Inferior parietal cortex (tissue), 1 donor: Measurements from ENCODE around the gene EIF4A3.
A peak's percentile ranks its signal among the peaks of the same experiment; 100 is the strongest.
"Not testable (repeated sequence)": the region's sequence is repeated elsewhere in the genome, so short reads cannot be mapped to it uniquely, and the experiment has no call there.

Source experiments
- DNase-seq: peaks from one replicate; pipeline ENCODE4 v3.0.0-alpha.2; 2016; ENCODE audit errors: extremely low spot score

The EIF4A3 gene

DNA sequence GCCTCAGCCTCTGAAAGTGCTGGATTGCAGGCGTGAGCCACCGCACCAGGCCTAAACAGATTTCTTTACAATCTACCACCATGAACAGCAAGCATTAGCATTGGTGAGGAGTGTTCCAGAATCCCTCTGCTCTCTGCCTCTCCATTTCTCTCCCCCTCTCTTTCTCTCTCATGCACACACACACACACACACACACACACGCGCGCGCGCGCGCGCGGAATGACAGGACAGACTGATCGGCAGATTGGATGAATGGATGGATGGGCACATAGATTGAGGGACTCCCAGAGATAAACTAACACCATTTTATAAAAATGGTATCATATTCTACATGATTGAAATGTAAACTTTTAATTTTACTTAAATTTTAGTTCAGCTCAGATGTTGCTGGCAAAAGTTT lies 26.2 kb upstream of the EIF4A3 start:
- no peak for DNase-seq

DNA sequence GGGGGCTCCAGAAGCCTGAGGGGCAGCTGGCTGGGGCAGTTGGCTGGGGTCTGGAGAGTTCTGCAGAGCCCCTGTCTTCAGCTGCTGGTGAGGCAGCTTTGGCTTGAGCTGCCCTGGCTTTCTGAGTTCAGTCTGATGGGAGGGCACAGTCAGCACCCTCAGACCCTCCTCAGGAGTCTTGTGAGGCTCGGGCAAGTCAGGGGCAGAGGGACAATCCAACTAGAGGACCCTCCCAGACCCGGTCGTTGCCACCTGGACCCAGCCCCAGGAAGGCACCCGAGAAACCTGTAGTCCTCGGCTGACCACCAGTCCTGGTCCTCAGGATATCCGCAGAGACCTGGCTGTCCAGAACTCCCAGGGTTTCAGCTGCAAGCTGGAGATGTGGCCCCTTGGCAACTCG lies 24.8 kb upstream of the EIF4A3 start:
- no peak for DNase-seq

DNA sequence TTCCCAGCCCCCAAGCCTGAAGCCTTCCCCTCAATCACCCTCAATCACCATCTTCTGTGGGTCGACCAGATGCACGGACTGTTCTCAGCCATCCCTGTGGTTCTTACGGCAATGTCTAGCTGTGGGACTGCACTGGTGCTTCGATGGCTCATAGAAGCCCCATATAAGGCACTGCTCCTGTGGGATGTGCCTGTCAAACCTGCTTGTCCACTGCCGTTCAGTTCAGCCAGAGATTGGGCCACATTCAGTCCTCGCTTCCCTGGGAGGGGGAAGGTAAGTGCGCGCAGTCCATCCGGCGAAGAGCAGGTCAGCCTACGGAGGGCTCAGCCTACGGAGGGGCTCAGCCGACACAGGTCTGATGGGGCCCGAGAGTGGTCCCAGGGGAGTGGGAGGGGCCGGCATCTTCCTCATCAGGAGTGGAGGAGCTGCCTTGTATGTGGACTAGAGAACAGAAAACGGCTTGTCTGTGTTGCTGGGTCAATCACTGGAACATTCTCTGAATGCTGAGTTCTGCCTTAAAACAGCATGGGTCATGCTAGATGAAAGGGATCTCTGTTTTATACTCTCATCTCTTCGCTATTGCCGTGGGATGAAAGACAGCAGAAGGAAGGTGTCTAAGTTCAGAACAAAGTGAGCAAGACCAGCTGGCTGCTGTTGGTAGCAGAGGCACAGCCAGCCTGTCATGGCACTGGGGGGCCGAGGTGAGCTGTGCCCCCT lies 23.0 kb upstream of the EIF4A3 start, which contains the start of gene CARD14:
TSS of gene CARD14 (plus strand) at position 247 of the 717 bp plus-strand sequence. CDS start 11,409 bp downstream, outside the sequence.
- DNase-seq: no peak

- DNase-seq: no peak
Measured at GRCh38 chr17:80169107-80169506, 22.2 kb upstream of the EIF4A3 start.

DNA sequence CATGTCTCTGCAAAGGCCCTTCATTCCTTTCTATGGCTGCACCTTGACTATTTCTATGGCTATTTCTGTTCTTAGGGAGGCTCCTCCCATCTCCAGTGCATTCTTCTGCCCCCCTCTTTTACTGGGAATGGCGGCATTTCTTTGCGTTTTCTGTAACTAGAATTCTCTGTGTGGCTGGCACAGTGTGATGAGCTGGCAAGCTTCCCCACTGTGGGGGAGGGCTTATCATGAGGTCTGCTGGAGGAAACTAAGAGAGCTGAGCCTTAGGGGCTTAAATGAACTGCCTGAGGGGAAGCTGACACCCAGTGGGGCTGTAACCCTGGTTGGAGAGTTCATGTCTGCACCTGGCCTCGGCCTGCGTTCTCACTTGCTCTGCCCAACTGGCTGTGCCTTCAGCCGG lies 21.4 kb upstream of the EIF4A3 start:
- no peak for DNase-seq

DNA sequence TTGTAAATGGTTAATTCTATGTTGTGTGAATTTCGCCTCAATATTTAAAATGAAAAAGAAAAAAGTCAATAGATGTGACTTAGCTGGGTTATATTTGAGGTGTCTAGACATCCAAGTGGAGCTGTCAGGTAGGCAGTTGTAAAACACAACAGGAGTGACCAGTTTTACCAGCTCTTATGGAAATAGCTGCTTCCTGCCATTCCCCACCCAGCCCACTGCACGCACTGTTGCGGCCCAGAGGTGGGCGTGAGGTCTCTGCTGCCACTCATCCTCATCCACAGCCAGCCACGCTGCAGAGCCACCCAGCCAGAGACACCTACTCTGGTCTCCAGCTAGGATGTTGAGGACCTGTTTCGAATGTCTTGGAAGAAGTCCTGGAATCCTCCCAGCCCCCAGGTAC lies 19.5 kb upstream of the EIF4A3 start:
- no peak for DNase-seq

- no peak for DNase-seq
Measured at GRCh38 chr17:80164185-80164584, 17.3 kb upstream of the EIF4A3 start.

DNA sequence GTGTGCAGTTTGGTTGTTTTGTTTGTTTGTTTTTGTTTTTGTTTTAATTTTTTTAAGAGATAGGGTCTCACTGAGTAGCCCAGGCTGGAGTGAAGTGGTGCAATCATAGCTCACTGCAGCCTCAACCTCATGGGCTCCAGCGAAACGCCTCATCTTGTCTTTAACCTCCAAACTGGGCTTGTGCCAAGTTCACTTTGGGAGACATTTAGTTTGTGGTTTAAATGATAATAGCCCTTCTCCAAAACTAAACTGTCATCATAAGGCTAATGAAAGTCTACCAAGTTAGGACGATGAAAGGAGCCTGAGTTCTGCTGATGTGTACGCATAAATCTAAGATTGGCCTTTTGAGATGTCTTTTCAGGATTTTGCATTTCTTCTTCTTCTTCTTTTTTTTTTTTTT lies 16.4 kb upstream of the EIF4A3 start:
- DNase-seq: no peak

DNA sequence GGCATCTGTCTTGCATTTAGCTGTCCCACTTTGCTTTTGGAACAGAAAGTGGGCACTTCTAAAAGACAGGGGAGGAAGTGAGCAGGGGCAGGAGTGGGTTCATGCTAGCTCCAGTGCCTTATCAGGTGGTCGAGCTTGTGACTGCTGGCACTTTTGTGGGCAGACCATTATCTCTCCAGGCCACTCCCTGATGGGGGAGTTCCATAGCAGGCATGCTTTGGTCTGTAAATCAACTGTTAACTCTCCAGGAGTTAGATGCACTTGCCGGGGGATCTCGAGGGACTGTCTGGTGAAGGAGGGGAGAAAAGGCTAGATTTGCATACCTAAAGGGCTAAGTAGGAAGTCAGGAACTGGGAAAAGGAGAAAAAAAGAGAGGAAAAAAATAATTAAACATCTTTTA lies 13.6 kb upstream of the EIF4A3 start:
- no peak for DNase-seq

DNA sequence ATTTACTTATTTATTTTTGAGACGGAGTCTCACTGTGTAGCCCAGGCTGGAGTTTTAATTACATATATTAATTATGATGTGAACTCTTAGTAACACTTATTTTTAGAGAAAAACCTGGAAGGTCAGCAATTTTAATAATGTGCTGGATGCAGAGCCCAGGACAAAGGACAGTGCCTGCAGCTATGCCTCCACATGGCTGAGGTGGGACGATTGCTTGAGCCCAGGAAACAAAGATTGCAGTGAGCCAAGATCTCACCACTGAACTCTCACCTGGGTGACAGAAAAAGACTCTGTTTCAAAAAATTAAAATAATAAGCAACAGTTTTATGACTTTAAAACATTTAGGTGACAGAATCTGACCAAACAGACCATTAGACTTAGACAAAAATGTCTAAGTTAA lies 11.9 kb upstream of the EIF4A3 start:
- DNase-seq: no peak

- not testable (repeated sequence) for DNase-seq
Measured at GRCh38 chr17:80155600-80155999, 8.7 kb upstream of the EIF4A3 start.

- DNase-seq: no peak
Measured at GRCh38 chr17:80154166-80154565, 7.2 kb upstream of the EIF4A3 start.

- no peak for DNase-seq
Measured at GRCh38 chr17:80153004-80153403, 6.1 kb upstream of the EIF4A3 start.

- DNase-seq: no peak
Measured at GRCh38 chr17:80152081-80152702, 5.3 kb upstream of the EIF4A3 start.

DNA sequence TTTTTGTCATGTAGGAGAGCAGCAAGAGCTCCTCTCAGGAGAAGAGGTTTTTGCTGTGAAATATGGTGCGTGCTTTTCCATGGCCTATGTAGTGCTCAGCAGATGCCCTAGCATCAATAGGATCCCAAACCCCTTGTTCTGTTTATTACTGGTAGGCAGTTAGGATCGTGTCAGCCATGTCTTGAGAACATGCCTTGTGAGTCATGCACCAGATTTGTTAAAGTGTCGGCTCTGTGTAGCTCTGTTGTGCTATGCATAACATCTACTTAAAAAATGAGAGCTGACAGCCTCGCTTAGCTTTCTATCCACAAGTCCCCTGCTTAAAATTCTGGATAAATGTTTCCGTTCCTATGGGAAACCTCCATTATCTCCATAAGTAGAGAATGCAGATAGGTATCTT lies 4.4 kb upstream of the EIF4A3 start:
- peak; percentile 39 for DNase-seq

DNA sequence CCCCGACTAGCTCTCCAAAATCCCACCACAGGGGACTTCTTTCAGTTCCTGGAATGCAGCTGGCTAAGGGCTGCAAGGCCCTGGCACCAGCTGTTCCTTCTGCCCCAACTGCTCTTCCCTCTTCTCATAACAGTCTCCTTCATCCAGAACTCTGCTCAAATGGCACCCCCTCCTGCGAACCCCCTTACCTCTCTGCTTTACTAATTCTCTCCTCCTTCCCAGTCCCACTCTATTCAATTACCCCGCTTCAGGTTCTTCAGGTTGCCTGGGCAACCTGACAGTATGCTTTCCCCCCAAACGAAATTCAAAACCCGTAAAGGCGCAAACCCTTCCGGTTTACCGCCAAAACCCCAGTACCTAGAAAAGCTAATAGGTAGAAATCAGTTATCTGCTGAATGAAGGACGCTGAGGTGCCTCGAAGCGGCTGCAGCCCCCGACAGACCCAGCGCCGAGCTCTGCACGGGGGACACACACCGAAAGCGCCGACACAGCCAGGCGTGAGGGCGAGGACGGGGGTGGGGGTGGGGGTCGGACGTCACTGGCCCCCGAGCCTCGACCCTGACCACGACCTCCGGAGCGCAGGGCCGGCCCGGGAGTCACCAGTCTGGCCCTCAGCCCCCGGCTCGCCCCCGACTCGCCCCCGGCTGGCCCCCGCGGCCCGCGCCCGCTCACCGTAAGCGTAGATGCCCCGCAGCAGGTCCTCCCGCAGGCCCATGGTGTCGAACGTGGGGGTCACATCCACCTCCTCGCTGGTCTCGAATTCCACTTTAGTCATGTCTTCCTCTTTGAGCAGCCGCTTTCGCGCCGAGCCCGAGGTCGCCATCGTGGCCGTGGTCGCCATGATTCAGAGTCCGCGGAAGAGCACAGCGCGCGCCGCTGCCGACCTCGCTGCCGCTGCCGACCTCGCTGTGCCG lies 550 bp downstream of the EIF4A3 start:
- DNase-seq: no peak

- DNase-seq: no peak
Measured at GRCh38 chr17:80145076-80146075, 1.6 kb downstream of the EIF4A3 start.

- no peak for DNase-seq
Measured at GRCh38 chr17:80142929-80143328, 4.0 kb downstream of the EIF4A3 start.

- no peak for DNase-seq
Measured at GRCh38 chr17:80141463-80142165, 5.3 kb downstream of the EIF4A3 start.

- no peak for DNase-seq
Measured at GRCh38 chr17:80138856-80139426, 8.0 kb downstream of the EIF4A3 start.
